Neural progenitor cell (in vitro differentiated cells): ENCODE results near the gene GREB1L. TPM values are rescaled to one million over a fixed set of nuclear protein-coding genes. Genes with fewer than 3 reads are reported as not detected.

ENCODE experiments used
- DNase-seq: peaks from one replicate; pipeline ENCODE4 v3.0.0-alpha.2; 2016; ENCODE audit warnings: low spot score
- H2AFZ ChIP-seq: fragments of 200-600 bp; sonication (generic); replicated peaks from 2 replicates; pipeline ENCODE4 v1.6.1; 2016; ENCODE audit warnings: antibody characterized with exemption
- H3F3A ChIP-seq: fragments of 200-600 bp; sonication (generic); 2 replicates; pipeline ENCODE4 v1.6.1; 2016; ENCODE audit warnings: antibody characterized with exemption, low read depth
- H3K27ac ChIP-seq: fragments of 200-600 bp; sonication (generic); 2 replicates; pipeline ENCODE4 v1.5.1; 2016; ENCODE audit warnings: mild to moderate bottlenecking
- H3K27me3 ChIP-seq: fragments of 200-600 bp; sonication (generic); 2 replicates; pipeline ENCODE4 v1.6.1; 2016; ENCODE audit warnings: mild to moderate bottlenecking, moderate library complexity
- H3K36me3 ChIP-seq: fragments of 200-600 bp; sonication (generic); 2 replicates; pipeline ENCODE4 v1.5.1; 2016
- H3K4me1 ChIP-seq: fragments of 200-600 bp; sonication (generic); 2 replicates; pipeline ENCODE4 v1.6.1; 2016; ENCODE audit warnings: mixed run types
- H3K4me2 ChIP-seq: fragments of 200-600 bp; sonication (generic); 2 replicates; pipeline ENCODE4 v1.6.1; 2016
- H3K4me3 ChIP-seq: fragments of 200-600 bp; sonication (generic); 2 replicates; pipeline ENCODE4 v1.5.1; 2016
- H3K79me2 ChIP-seq: fragments of 200-600 bp; sonication (generic); 2 replicates; pipeline ENCODE4 v1.6.1; 2016; ENCODE audit warnings: low read depth
- H3K9ac ChIP-seq: fragments of 200-600 bp; sonication (generic); 2 replicates; pipeline ENCODE4 v1.6.1; 2016
- H3K9me3 ChIP-seq: fragments of 200-600 bp; sonication (generic); 2 replicates; pipeline ENCODE4 v1.5.1; 2016; ENCODE audit warnings: low read depth
- H4K20me1 ChIP-seq: fragments of 200-600 bp; sonication (generic); 2 replicates; pipeline ENCODE4 v1.6.1; 2016; ENCODE audit warnings: low read depth
- H3K27ac Mint-ChIP-seq: 3 replicates; pipeline ENCODE4 v1.8.0; 2021; ENCODE audit warnings: mixed read lengths
- H3K27me3 Mint-ChIP-seq: 2 replicates; pipeline ENCODE4 v1.8.0; 2022; ENCODE audit warnings: low read depth, mild to moderate bottlenecking, inconsistent platforms, moderate library complexity, mixed read lengths; ENCODE audit not compliant: insufficient read depth
- H3K36me3 Mint-ChIP-seq: 3 replicates; pipeline ENCODE4 v1.8.0; 2021; ENCODE audit warnings: mixed read lengths
- H3K4me1 Mint-ChIP-seq: 3 replicates; pipeline ENCODE4 v1.8.0; 2021; ENCODE audit warnings: mixed read lengths
- H3K4me3 Mint-ChIP-seq: 3 replicates; pipeline ENCODE4 v1.8.0; 2021; ENCODE audit warnings: mild to moderate bottlenecking, moderate library complexity, mixed read lengths
- H3K9me3 Mint-ChIP-seq: 3 replicates; pipeline ENCODE4 v1.8.0; 2020; ENCODE audit warnings: mixed read lengths
- EZH2 ChIP-seq: fragments of 200-600 bp; sonication (generic); IDR thresholded peaks from 2 replicates; pipeline ENCODE4 v1.6.1; 2017; ENCODE audit warnings: antibody characterized with exemption, mild to moderate bottlenecking, moderate library complexity
- EZH2phosphoT487 ChIP-seq: fragments of 200-600 bp; sonication (generic); IDR thresholded peaks from 2 replicates; pipeline ENCODE4 v1.6.1; 2017; ENCODE audit warnings: antibody characterized with exemption
- total RNA-seq: library from RNA; depleted of rRNA; stranded (reverse); fragments of >200 nt; gene quantifications from 2 replicates; pipeline ENCODE4 v1.2.3, GENCODE V29; 2015; ENCODE audit warnings: low replicate concordance
- TF ChIP-seq, protein P1 (sequence below): fragments of 200-600 bp; sonication (generic); IDR thresholded peaks from 2 replicates; pipeline ENCODE4 v1.5.1; 2017; ENCODE audit warnings: antibody characterized with exemption, mild to moderate bottlenecking

Gene GREB1L
- total RNA-seq, 1 donor from 2014 or later, result 278 TPM

DNA sequence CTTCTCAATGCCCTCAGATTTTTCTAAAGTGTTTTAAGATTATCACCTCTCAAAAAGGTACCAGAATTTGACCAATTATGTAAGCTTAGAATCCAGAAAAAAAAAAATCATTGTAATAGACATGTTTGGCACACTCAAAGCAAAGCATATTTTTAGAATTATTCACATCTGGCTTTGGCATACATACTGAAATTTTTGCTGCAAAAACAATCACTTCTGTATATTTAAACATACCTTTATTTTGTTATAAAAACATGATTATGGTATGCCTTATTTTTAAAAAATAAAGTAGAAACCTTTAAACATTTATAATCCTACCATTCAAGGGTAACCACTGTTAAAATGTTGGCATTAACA lies 215.1 kb downstream of the GREB1L start:
- no peak overlapping the region for H3K4me3 Mint-ChIP-seq
- Histone ChIP-seq H3K79me2 (no peaks in the 10 kb centered on the region), H3K4me1 (no peaks in the 10 kb centered on the region), H3K9ac (no peak overlapping the region), H3K4me2 (no peak overlapping the region), H4K20me1 (peaks cover 11% of the 10 kb centered on the region), H3K27ac (peak overlapping the region; percentile 37), H2AFZ (no peak overlapping the region), H3K36me3 (peaks cover 57% of the 10 kb centered on the region), H3K27me3 (no peaks in the 10 kb centered on the region), H3K4me3 (no peak overlapping the region), H3K9me3 (no peaks in the 10 kb centered on the region), H3F3A (peaks cover 50% of the 10 kb centered on the region)
- H3K27me3 Mint-ChIP-seq, result peaks cover 2% of the 10 kb centered on the region
- H3K36me3 Mint-ChIP-seq, result peaks cover 45% of the 10 kb centered on the region
- H3K9me3 Mint-ChIP-seq, result no peaks in the 10 kb centered on the region
- no peaks in the 10 kb centered on the region for H3K4me1 Mint-ChIP-seq
- TF ChIP-seq EZH2 (no peak), EZH2phosphoT487 (no peak)
- TF ChIP-seq, protein P1, sequence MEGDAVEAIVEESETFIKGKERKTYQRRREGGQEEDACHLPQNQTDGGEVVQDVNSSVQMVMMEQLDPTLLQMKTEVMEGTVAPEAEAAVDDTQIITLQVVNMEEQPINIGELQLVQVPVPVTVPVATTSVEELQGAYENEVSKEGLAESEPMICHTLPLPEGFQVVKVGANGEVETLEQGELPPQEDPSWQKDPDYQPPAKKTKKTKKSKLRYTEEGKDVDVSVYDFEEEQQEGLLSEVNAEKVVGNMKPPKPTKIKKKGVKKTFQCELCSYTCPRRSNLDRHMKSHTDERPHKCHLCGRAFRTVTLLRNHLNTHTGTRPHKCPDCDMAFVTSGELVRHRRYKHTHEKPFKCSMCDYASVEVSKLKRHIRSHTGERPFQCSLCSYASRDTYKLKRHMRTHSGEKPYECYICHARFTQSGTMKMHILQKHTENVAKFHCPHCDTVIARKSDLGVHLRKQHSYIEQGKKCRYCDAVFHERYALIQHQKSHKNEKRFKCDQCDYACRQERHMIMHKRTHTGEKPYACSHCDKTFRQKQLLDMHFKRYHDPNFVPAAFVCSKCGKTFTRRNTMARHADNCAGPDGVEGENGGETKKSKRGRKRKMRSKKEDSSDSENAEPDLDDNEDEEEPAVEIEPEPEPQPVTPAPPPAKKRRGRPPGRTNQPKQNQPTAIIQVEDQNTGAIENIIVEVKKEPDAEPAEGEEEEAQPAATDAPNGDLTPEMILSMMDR, result no peak
- no peak overlapping the region for H3K27ac Mint-ChIP-seq
- DNase-seq, result no peak

DNA sequence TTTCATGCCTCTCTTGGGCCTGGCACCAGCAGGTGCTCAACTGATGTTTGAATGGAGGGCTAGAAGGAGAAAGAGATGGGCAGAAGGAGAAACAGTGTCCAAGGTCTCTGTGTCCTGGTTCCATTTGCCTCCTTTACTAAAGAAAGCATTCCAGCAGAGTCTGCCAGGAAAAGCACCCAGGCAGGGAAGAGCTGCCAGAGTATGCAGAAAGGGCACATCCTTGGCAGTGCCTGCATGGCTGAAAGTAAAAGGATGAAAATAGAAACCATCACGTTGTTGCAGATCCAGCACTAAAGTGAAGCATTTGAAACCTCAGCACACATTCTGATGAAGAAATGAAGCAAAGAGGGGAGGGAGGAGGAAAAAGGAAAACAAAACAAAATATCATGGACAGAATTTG lies 216.3 kb downstream of the GREB1L start:
- no peaks in the 10 kb centered on the region for H3K9me3 ChIP-seq
- Mint-ChIP-seq H3K9me3 (no peaks in the 10 kb centered on the region), H3K4me3 (no peak overlapping the region), H3K4me1 (no peaks in the 10 kb centered on the region), H3K27me3 (peaks cover 2% of the 10 kb centered on the region), H3K27ac (no peak overlapping the region), H3K36me3 (peaks cover 42% of the 10 kb centered on the region)
- no peak overlapping the region for H3K9ac ChIP-seq
- H3K4me1 ChIP-seq, result no peaks in the 10 kb centered on the region
- H3K4me2 ChIP-seq, result no peak overlapping the region
- peaks cover 50% of the 10 kb centered on the region for H3K36me3 ChIP-seq
- H3F3A ChIP-seq, result peaks cover 46% of the 10 kb centered on the region
- peak overlapping the region; percentile 14 for H3K27ac ChIP-seq
- DNase-seq, result no peak
- no peak overlapping the region for H2AFZ ChIP-seq
- TF ChIP-seq EZH2 (no peak), EZH2phosphoT487 (no peak)
- TF ChIP-seq, protein P1, result no peak
- H3K4me3 ChIP-seq, result no peak overlapping the region
- H3K79me2 ChIP-seq, result no peaks in the 10 kb centered on the region
- no peaks in the 10 kb centered on the region for H3K27me3 ChIP-seq
- H4K20me1 ChIP-seq, result peaks cover 8% of the 10 kb centered on the region

DNA sequence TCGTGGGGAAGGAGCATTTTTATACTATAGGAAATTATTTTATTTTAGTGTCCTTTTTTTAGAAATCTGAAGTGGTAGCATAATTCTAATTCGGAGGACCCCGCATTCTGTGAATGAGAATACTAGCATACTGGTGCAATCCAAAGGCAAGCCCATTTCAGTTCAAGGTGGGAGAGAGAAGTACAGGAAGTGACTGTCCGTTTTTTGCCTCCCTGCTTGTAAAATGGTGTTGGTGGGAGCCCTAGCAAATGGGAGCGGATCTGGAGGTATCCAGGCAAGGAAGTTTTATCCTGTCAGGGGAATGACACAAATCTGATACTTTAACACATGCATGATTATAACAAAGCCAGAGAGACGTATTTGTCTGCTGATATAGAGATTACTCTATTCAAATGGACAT lies 216.8 kb downstream of the GREB1L start:
- Mint-ChIP-seq H3K4me3 (no peak overlapping the region), H3K27me3 (peaks cover 2% of the 10 kb centered on the region), H3K4me1 (no peaks in the 10 kb centered on the region), H3K9me3 (no peaks in the 10 kb centered on the region), H3K36me3 (peaks cover 41% of the 10 kb centered on the region), H3K27ac (no peak overlapping the region)
- no peaks in the 10 kb centered on the region for H3K9me3 ChIP-seq
- H3K9ac ChIP-seq, result no peak overlapping the region
- H3F3A ChIP-seq, result peaks cover 46% of the 10 kb centered on the region
- H3K4me1 ChIP-seq, result no peaks in the 10 kb centered on the region
- no peaks in the 10 kb centered on the region for H3K27me3 ChIP-seq
- H4K20me1 ChIP-seq, result peaks cover 5% of the 10 kb centered on the region
- H3K4me2 ChIP-seq, result no peak overlapping the region
- peaks cover 45% of the 10 kb centered on the region for H3K36me3 ChIP-seq
- TF ChIP-seq EZH2 (no peak), EZH2phosphoT487 (no peak)
- TF ChIP-seq, protein P1, result no peak
- no peaks in the 10 kb centered on the region for H3K79me2 ChIP-seq
- H3K27ac ChIP-seq, result peak overlapping the region; percentile 14
- no peak for DNase-seq
- H3K4me3 ChIP-seq, result no peak overlapping the region
- no peak overlapping the region for H2AFZ ChIP-seq
